Stimulated activated CD4-positive, alpha-beta T cell treated with anti-CD3 and anti-CD28 coated beads, Interleukin-15, amount 100 ng/mL, for 1 hour (primary cell): ENCODE data around the gene CRYAB.
"Not testable (repeated sequence)": the region's sequence is repeated elsewhere in the genome, so short reads cannot be mapped to it uniquely, and the experiment has no call there.

Experiments
- DNase-seq, 2 donors: peaks; one replicate each; pipeline ENCODE4 v3.0.0-alpha.2; 2020; ENCODE audit warnings: low read depth in 1 of 2, low spot score in 1 of 2

Gene CRYAB

GRCh38 chr11:111933872-111934271, 22.3 kb upstream of the CRYAB start:
- DNase-seq = no peak

- DNase-seq = not testable (repeated sequence)
These were observed 21.6 kb upstream of the CRYAB start for GRCh38 chr11:111933176-111933575.

- no peak for DNase-seq
These were observed 21.0 kb upstream of the CRYAB start for GRCh38 chr11:111932611-111932950.

GRCh38 chr11:111930472-111930871, 18.9 kb upstream of the CRYAB start:
- no peak for DNase-seq

GRCh38 chr11:111926505-111927391, 15.2 kb upstream of the CRYAB start:
- peak; percentile 92 for DNase-seq

GRCh38 chr11:111925953-111926352, 14.4 kb upstream of the CRYAB start:
- DNase-seq = no peak

- DNase-seq = no peak
These were observed 12.4 kb upstream of the CRYAB start for GRCh38 chr11:111923951-111924350.

GRCh38 chr11:111923351-111923788, 11.8 kb upstream of the CRYAB start:
- no peak for DNase-seq

GRCh38 chr11:111922803-111923202, 11.2 kb upstream of the CRYAB start:
- no peak for DNase-seq

GRCh38 chr11:111921541-111922230, 10.1 kb upstream of the CRYAB start:
- no peak for DNase-seq

GRCh38 chr11:111920908-111921307, 9.3 kb upstream of the CRYAB start:
- DNase-seq = no peak

- DNase-seq = no peak
These were observed 7.1 kb upstream of the CRYAB start, which contains the start of gene C11orf52 for GRCh38 chr11:111918390-111919256. TSS of gene C11orf52 (plus strand) at chr11:111918913. CDS start at chr11:111918973, 60 bp downstream.

- DNase-seq = no peak
These were observed 6.2 kb upstream of the CRYAB start for GRCh38 chr11:111917788-111918187.

GRCh38 chr11:111917312-111917711, 5.7 kb upstream of the CRYAB start:
- no peak for DNase-seq

GRCh38 chr11:111916768-111917167, 5.2 kb upstream of the CRYAB start:
- DNase-seq = no peak

GRCh38 chr11:111913997-111914396, 2.4 kb upstream of the CRYAB start:
- no peak for DNase-seq

- DNase-seq = no peak
These were observed 1.7 kb upstream of the CRYAB start for GRCh38 chr11:111913031-111913861.

GRCh38 chr11:111912535-111912934, 965 bp upstream of the CRYAB start, which contains the start of gene HSPB2:
TSS of gene HSPB2 (plus strand) at chr11:111912734. CDS start at chr11:111912830, 96 bp downstream.
- no peak for DNase-seq

- DNase-seq = no peak
These were observed 651 bp downstream of the CRYAB start for GRCh38 chr11:111910676-111911562.
